ENCODE data around the gene NOL7. TPM values are rescaled to one million over a fixed set of nuclear protein-coding genes. Genes with fewer than 3 reads are reported as not detected.
A peak's percentile ranks its signal among the peaks of the same experiment; 100 is the strongest.

Gene NOL7
- total and polyA plus RNA-seq, 2 of the 13 experiments (the other 11 are each of a cell fraction or from before 2014, with no cell fraction given) = 37.8 to 186 TPM

DNA sequence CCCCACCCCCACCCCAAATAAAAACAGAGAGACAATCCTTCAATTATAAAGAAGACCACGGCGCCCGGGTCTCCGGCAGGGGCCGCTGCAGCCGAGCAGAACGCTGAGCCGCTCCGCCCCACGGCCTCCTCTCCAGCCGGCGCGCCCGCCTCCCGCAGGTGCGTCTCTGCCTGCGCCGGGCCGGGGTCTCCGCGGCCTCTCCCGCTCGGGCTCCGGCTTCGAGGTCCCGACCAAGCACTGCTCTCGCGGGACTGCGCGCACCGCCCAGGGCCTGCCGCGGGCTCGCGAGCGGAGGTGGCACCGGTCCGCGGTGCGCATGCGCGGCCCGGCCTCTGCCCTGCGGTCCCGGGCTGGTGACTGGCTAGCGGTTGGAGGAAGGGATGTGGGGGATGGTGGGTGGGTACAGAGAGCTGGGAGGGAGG, 41.0 kb upstream of the NOL7 start (continued):
- TF ChIP-seq PAXIP1 (CRISPR knock-in tag; conservative IDR thresholded peaks at IDR 0.05) (peak; percentile 8; the same call in 1 of the 2 replicates), ZNF205 (CRISPR knock-in tag; IDR thresholded peaks at IDR 0.05) (no peak), MIER3 (CRISPR knock-in tag; IDR thresholded peaks at IDR 0.05; ENCODE audit: borderline replicate concordance) (no peak), U2AF1 (optimal IDR thresholded peaks at IDR 0.05; ENCODE audit: low read depth, low read length) (peak; percentile 26), CCDC6 (CRISPR knock-in tag; IDR thresholded peaks at IDR 0.05) (peak; percentile 80; the same call in 1 of the 2 replicates), NFATC3 (CRISPR knock-in tag; IDR thresholded peaks at IDR 0.05) (no peak), IKZF4 (CRISPR knock-in tag; IDR thresholded peaks at IDR 0.05; ENCODE audit: borderline replicate concordance, low read depth, not compliant biosample characterization) (peak; percentile 86), SNAPC2 (CRISPR knock-in tag; IDR thresholded peaks at IDR 0.05) (no peak), KDM4B (CRISPR knock-in tag; IDR thresholded peaks at IDR 0.05) (no peak), IRF1 (CRISPR knock-in tag; IDR thresholded peaks at IDR 0.05; ENCODE audit: low read depth) (no peak), POGK (CRISPR knock-in tag; conservative IDR thresholded peaks at IDR 0.05) (peak; percentile 69; the same call in 1 of the 2 replicates), NAIF1 (CRISPR knock-in tag; IDR thresholded peaks at IDR 0.05; ENCODE audit: borderline replicate concordance) (peak; percentile 9; the same call in 1 of the 2 replicates), KLF13 (CRISPR knock-in tag; IDR thresholded peaks at IDR 0.05) (no peak)
- TF ChIP-seq, protein P1, sequence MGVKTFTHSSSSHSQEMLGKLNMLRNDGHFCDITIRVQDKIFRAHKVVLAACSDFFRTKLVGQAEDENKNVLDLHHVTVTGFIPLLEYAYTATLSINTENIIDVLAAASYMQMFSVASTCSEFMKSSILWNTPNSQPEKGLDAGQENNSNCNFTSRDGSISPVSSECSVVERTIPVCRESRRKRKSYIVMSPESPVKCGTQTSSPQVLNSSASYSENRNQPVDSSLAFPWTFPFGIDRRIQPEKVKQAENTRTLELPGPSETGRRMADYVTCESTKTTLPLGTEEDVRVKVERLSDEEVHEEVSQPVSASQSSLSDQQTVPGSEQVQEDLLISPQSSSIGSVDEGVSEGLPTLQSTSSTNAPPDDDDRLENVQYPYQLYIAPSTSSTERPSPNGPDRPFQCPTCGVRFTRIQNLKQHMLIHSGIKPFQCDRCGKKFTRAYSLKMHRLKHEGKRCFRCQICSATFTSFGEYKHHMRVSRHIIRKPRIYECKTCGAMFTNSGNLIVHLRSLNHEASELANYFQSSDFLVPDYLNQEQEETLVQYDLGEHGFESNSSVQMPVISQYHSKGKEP (CRISPR knock-in tag; IDR thresholded peaks at IDR 0.05) = peak; percentile 22; the same call in 1 of the 2 replicates
- TF ChIP-seq, protein P2, sequence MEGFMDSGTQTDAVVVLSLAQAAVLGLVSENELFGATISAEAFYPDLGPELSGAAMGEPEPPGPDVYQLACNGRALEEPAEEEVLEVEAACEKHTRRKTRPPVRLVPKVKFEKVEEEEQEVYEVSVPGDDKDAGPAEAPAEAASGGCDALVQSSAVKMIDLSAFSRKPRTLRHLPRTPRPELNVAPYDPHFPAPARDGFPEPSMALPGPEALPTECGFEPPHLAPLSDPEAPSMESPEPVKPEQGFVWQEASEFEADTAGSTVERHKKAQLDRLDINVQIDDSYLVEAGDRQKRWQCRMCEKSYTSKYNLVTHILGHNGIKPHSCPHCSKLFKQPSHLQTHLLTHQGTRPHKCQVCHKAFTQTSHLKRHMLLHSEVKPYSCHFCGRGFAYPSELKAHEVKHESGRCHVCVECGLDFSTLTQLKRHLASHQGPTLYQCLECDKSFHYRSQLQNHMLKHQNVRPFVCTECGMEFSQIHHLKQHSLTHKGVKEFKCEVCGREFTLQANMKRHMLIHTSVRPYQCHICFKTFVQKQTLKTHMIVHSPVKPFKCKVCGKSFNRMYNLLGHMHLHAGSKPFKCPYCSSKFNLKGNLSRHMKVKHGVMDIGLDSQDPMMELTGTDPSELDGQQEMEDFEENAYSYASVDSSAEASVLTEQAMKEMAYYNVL (CRISPR knock-in tag; IDR thresholded peaks at IDR 0.05; ENCODE audit: borderline replicate concordance) = no peak
- TF ChIP-seq, protein P3, sequence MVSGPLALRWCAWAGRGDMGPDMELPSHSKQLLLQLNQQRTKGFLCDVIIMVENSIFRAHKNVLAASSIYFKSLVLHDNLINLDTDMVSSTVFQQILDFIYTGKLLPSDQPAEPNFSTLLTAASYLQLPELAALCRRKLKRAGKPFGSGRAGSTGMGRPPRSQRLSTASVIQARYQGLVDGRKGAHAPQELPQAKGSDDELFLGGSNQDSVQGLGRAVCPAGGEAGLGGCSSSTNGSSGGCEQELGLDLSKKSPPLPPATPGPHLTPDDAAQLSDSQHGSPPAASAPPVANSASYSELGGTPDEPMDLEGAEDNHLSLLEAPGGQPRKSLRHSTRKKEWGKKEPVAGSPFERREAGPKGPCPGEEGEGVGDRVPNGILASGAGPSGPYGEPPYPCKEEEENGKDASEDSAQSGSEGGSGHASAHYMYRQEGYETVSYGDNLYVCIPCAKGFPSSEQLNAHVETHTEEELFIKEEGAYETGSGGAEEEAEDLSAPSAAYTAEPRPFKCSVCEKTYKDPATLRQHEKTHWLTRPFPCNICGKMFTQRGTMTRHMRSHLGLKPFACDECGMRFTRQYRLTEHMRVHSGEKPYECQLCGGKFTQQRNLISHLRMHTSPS (CRISPR knock-in tag; IDR thresholded peaks at IDR 0.05; ENCODE audit: low read depth) = no peak
